Hepatocyte (in vitro differentiated cells): ENCODE measurements around the gene AGPS.

Experiments used
- EZH2 ChIP-seq: fragments of 200-600 bp; sonication (generic); IDR thresholded peaks from 2 replicates; pipeline ENCODE4 v1.6.1; 2016; ENCODE audit warnings: antibody characterized with exemption, mild to moderate bottlenecking, borderline replicate concordance
- EZH2phosphoT487 ChIP-seq: fragments of 200-600 bp; sonication (generic); IDR thresholded peaks from one replicate; pipeline ENCODE4 v1.6.1; 2018; ENCODE audit warnings: antibody characterized with exemption, mild to moderate bottlenecking, low read depth, moderate library complexity; ENCODE audit not compliant: unreplicated experiment, severe bottlenecking
- TF ChIP-seq, protein P1 (sequence below): fragments of 200-600 bp; sonication (generic); IDR thresholded peaks from 2 replicates; pipeline ENCODE4 v1.5.1; 2016; ENCODE audit warnings: antibody characterized with exemption, mild to moderate bottlenecking; ENCODE audit not compliant: poor library complexity

DNA sequence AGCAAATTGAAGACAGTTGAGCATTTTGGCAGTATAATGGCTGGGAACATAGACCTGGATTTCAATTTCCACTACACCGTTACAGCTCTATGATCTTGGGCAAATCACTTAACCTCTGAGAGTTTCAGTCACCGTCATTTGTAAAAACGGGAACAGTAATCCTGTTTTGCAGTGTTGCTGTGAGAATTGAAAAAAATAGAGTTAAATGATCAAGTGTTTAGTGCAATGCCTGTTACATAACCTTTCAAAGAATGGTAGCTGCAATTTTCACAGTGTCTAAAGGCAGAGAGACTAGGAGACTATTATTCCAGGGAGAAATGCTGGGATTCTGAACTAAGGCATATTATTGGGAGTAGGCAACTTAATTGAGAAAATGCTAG is 2.0 kb downstream of the AGPS start:
- TF ChIP-seq EZH2phosphoT487: no peak
- TF ChIP-seq, protein P1, sequence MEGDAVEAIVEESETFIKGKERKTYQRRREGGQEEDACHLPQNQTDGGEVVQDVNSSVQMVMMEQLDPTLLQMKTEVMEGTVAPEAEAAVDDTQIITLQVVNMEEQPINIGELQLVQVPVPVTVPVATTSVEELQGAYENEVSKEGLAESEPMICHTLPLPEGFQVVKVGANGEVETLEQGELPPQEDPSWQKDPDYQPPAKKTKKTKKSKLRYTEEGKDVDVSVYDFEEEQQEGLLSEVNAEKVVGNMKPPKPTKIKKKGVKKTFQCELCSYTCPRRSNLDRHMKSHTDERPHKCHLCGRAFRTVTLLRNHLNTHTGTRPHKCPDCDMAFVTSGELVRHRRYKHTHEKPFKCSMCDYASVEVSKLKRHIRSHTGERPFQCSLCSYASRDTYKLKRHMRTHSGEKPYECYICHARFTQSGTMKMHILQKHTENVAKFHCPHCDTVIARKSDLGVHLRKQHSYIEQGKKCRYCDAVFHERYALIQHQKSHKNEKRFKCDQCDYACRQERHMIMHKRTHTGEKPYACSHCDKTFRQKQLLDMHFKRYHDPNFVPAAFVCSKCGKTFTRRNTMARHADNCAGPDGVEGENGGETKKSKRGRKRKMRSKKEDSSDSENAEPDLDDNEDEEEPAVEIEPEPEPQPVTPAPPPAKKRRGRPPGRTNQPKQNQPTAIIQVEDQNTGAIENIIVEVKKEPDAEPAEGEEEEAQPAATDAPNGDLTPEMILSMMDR: no peak
- TF ChIP-seq EZH2: no peak
